ENCODE results near the gene ALKBH7.
"Not testable (repeated sequence)": the region's sequence is repeated elsewhere in the genome, so short reads cannot be mapped to it uniquely, and the experiment has no call there.

Gene ALKBH7

GRCh38 chr19:6373096-6373812 lies 660 bp downstream of the ALKBH7 start:
- DNase-seq, result peak; percentile 100

- DNase-seq, result no peak
Measured at GRCh38 chr19:6373813-6374108, 1.2 kb downstream of the ALKBH7 start.

- no peak for DNase-seq
Measured at GRCh38 chr19:6374161-6374709, 1.6 kb downstream of the ALKBH7 start.

GRCh38 chr19:6374711-6375410 lies 2.3 kb downstream of the ALKBH7 start:
- no peak for DNase-seq

GRCh38 chr19:6375411-6376010 lies 2.9 kb downstream of the ALKBH7 start, which contains the start of gene PSPN:
PSPN (minus strand) TSS chr19:6375933; CDS start chr19:6375849, 84 bp downstream.
- no peak for DNase-seq

GRCh38 chr19:6376512-6377190 lies 4.1 kb downstream of the ALKBH7 start:
- no peak for DNase-seq

- DNase-seq, result no peak
Measured at GRCh38 chr19:6378041-6378440, 5.4 kb downstream of the ALKBH7 start.

GRCh38 chr19:6378486-6378885 lies 5.9 kb downstream of the ALKBH7 start:
- no peak for DNase-seq

- DNase-seq, result no peak
Measured at GRCh38 chr19:6379744-6380143, 7.2 kb downstream of the ALKBH7 start.

GRCh38 chr19:6381030-6381750 lies 8.6 kb downstream of the ALKBH7 start:
- no peak for DNase-seq

- DNase-seq, result no peak
Measured at GRCh38 chr19:6383188-6383587, 10.6 kb downstream of the ALKBH7 start.

- DNase-seq, result no peak
Measured at GRCh38 chr19:6384381-6384780, 11.8 kb downstream of the ALKBH7 start.

GRCh38 chr19:6387372-6387771 lies 14.8 kb downstream of the ALKBH7 start:
- no peak for DNase-seq

- DNase-seq, result no peak
Measured at GRCh38 chr19:6392221-6393073, 19.9 kb downstream of the ALKBH7 start.

- DNase-seq, result peak; percentile 94 to 95
Measured at GRCh38 chr19:6393074-6393982, 20.7 kb downstream of the ALKBH7 start, which contains the start of gene GTF2F1. GTF2F1 (minus strand) TSS chr19:6393164; CDS start chr19:6392995, 169 bp downstream.

GRCh38 chr19:6393983-6394412 lies 21.4 kb downstream of the ALKBH7 start:
- DNase-seq, result peak; percentile 79 to 86

- DNase-seq, result no peak
Measured at GRCh38 chr19:6394831-6395230, 22.2 kb downstream of the ALKBH7 start.

- no peak for DNase-seq
Measured at GRCh38 chr19:6396305-6396704, 23.7 kb downstream of the ALKBH7 start.

GRCh38 chr19:6400062-6400944 lies 27.7 kb downstream of the ALKBH7 start:
- DNase-seq, result not testable (repeated sequence)

All from activated CD4-positive, alpha-beta T cell treated with anti-CD3 and anti-CD28 coated beads, Interleukin-2, amount 50 U/mL, for 48 hours (primary cell).